UCSD-AML1 (cell line): Measurements from ENCODE around the gene CCL1.

Experiments
- DNase-seq: peaks from one replicate; lab custom pipeline; 2025; ENCODE audit not compliant: unreplicated experiment; lab: John Stamatoyannopoulos, UW

The CCL1 gene

GRCh38 chr17:34363183-34363661 is at the start of gene CCL1:
CCL1 (minus strand) TSS chr17:34363233; CDS start chr17:34363161, 72 bp downstream.
- DNase-seq: no peak

- DNase-seq: no peak
Measured at GRCh38 chr17:34412534-34412933, 49.5 kb upstream of the CCL1 start.

- no peak for DNase-seq
Measured at GRCh38 chr17:34411646-34412421, 48.8 kb upstream of the CCL1 start.

GRCh38 chr17:34409352-34409751 is 46.3 kb upstream of the CCL1 start:
- DNase-seq: no peak

GRCh38 chr17:34408439-34408838 is 45.4 kb upstream of the CCL1 start:
- DNase-seq: no peak

GRCh38 chr17:34406226-34406625 is 43.2 kb upstream of the CCL1 start:
- no peak for DNase-seq

- no peak for DNase-seq
Measured at GRCh38 chr17:34403006-34403405, 40.0 kb upstream of the CCL1 start.

- no peak for DNase-seq
Measured at GRCh38 chr17:34401165-34401564, 38.1 kb upstream of the CCL1 start.

GRCh38 chr17:34400301-34400931 is 37.4 kb upstream of the CCL1 start:
- DNase-seq: no peak

- no peak for DNase-seq
Measured at GRCh38 chr17:34399725-34400124, 36.7 kb upstream of the CCL1 start.

- no peak for DNase-seq
Measured at GRCh38 chr17:34398990-34399389, 36.0 kb upstream of the CCL1 start.

GRCh38 chr17:34397265-34397664 is 34.2 kb upstream of the CCL1 start:
- no peak for DNase-seq

GRCh38 chr17:34393401-34393800 is 30.4 kb upstream of the CCL1 start:
- no peak for DNase-seq

- no peak for DNase-seq
Measured at GRCh38 chr17:34391241-34391640, 28.2 kb upstream of the CCL1 start.

GRCh38 chr17:34390649-34391048 is 27.6 kb upstream of the CCL1 start:
- no peak for DNase-seq

- no peak for DNase-seq
Measured at GRCh38 chr17:34389126-34389750, 26.2 kb upstream of the CCL1 start.

- no peak for DNase-seq
Measured at GRCh38 chr17:34387566-34387965, 24.5 kb upstream of the CCL1 start.

GRCh38 chr17:34386697-34387550 is 23.9 kb upstream of the CCL1 start:
- DNase-seq: peak; percentile 58

- DNase-seq: no peak
Measured at GRCh38 chr17:34386343-34386696, 23.3 kb upstream of the CCL1 start.

- DNase-seq: no peak
Measured at GRCh38 chr17:34384822-34385605, 22.0 kb upstream of the CCL1 start.
